GM10266 (cell line): Measurements from ENCODE around the gene ATP6V0E1.
"Not testable (repeated sequence)": the region's sequence is repeated elsewhere in the genome, so short reads cannot be mapped to it uniquely, and the experiment has no call there.

Experiments
- DNase-seq: peaks from one replicate; pipeline ENCODE4 v3.0.0; 2012; ENCODE audit errors: extremely low spot score
- TF ChIP-seq, protein P1 (sequence below): IDR thresholded peaks from 2 replicates; pipeline ENCODE4 v1.5.1; 2012; ENCODE audit warnings: mild to moderate bottlenecking, low read depth; ENCODE audit not compliant: control insufficient read depth, insufficient read depth; ENCODE audit errors: missing control alignments

ATP6V0E1 gene

GRCh38 chr5:173056783-173057061, 73.2 kb downstream of the ATP6V0E1 start:
- TF ChIP-seq, protein P1, sequence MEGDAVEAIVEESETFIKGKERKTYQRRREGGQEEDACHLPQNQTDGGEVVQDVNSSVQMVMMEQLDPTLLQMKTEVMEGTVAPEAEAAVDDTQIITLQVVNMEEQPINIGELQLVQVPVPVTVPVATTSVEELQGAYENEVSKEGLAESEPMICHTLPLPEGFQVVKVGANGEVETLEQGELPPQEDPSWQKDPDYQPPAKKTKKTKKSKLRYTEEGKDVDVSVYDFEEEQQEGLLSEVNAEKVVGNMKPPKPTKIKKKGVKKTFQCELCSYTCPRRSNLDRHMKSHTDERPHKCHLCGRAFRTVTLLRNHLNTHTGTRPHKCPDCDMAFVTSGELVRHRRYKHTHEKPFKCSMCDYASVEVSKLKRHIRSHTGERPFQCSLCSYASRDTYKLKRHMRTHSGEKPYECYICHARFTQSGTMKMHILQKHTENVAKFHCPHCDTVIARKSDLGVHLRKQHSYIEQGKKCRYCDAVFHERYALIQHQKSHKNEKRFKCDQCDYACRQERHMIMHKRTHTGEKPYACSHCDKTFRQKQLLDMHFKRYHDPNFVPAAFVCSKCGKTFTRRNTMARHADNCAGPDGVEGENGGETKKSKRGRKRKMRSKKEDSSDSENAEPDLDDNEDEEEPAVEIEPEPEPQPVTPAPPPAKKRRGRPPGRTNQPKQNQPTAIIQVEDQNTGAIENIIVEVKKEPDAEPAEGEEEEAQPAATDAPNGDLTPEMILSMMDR = no peak
- peak; percentile 76 for DNase-seq

- DNase-seq = peak; percentile 97
- TF ChIP-seq, protein P1 = no peak
These were observed 73.7 kb downstream of the ATP6V0E1 start for GRCh38 chr5:173057062-173057924.

GRCh38 chr5:173062141-173062540, 78.6 kb downstream of the ATP6V0E1 start:
- DNase-seq = no peak
- TF ChIP-seq, protein P1 = no peak

DNA sequence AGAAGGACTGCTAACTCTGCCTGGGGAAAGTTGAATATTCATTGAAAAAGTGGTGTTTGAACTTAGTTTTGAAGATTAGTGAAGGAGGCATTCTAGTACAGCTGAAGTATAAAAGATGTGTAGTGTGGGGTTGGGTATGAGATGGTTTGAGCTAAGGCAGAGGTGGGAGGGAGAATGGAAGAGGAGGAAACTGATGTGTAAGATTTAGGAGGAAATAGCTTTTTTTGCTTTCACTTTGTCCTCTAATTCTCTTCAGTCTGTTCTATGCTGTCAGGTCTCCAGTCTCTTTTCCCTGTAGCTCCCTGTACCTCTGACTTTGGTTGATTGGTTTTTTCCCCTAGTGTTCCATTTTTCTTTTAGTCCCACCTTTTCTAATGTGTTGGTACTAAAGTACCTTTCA, 81.6 kb downstream of the ATP6V0E1 start:
- DNase-seq = no peak
- TF ChIP-seq, protein P1 = no peak

GRCh38 chr5:173069671-173070070, 86.1 kb downstream of the ATP6V0E1 start:
- no peak for DNase-seq
- TF ChIP-seq, protein P1 = no peak

GRCh38 chr5:173075137-173075843, 91.7 kb downstream of the ATP6V0E1 start:
- no peak for DNase-seq
- TF ChIP-seq, protein P1 = no peak

- DNase-seq = no peak
- TF ChIP-seq, protein P1 = no peak
These were observed 92.4 kb downstream of the ATP6V0E1 start for GRCh38 chr5:173075970-173076369.

GRCh38 chr5:173076471-173076870, 92.9 kb downstream of the ATP6V0E1 start:
- DNase-seq = not testable (repeated sequence)
